HG02678 (cell line): ENCODE data around the gene SUPT6H.
"Not testable (repeated sequence)": the region's sequence is repeated elsewhere in the genome, so short reads cannot be mapped to it uniquely, and the experiment has no call there.

Experiments used
- ATAC-seq: cut with Tn5 transposase; IDR thresholded peaks from one replicate; pipeline ENCODE4 v1.9.1; 2021; ENCODE audit warnings: mild to moderate bottlenecking, moderate library complexity; ENCODE audit not compliant: unreplicated experiment

SUPT6H gene

DNA sequence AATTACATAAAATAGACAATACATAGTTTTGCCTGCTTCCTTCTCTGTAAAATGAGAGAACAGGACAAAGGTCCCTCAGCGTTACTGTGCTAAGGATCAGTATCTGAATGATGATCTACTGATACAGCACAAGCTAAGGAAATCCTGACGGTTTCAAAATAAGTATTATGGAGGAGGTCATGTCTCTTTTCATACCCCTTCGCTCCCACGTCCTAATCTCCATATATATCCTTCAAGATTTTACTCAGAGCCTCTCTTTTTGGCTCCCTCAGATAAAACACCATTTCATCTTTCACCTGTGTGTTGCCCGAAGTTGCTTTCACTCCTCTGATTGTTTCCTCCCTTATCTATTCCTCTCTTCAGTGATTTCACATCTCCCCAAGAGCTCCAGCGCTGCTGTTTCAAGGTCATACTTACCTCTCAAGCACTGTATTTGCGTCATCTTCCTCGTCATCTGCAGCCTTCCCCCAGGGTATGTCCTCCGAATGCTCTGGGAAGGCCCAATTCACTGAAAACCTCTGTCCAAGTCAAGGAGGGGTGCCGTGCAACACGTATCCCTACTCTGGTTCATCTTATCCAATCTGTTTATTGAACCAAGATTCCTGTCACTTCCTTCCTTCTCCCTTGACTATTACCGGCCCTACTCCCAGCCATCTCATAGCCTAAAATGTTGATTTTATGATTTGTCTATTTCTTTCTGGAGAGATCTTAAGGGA is 15.8 kb upstream of the SUPT6H start:
- ATAC-seq: no peak

DNA sequence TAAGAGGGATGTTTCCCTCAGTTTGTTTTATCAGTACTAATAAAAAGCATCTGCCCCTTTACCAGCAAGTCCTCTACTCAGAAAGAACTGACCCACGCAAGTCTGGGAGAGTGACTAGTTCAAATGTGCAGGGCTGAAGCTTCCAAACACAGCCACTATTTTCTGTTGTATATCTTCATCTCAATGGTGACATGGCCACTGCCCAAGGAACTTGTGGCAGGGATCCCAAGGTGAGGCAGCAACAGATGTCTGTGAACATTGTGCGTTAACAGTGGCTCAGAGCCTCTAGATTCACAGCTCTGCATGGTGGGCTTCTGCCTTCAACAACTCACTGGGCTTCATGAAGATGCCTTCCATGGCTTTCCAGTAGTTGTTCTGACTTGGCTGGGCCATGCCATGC is 13.3 kb upstream of the SUPT6H start:
- ATAC-seq: no peak

DNA sequence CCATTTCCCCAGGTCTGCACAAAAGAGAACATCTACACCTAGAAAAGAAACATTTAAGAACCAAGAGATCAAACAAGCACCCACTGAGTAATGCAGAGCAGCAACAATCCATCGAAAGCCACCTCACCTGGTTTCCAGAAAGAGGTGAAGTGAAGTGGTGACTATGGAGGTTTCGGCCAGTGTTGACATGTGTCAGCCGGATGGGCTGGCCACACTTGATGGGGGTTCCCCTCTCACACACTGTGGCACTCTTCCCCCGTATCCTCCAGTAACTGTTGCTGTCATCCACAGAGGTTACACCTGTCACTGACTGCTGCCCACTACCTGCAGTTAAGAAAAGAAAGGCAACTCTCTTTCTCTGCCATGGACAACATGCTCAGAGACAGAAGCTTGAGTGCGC is 6.8 kb upstream of the SUPT6H start:
- no peak for ATAC-seq

DNA sequence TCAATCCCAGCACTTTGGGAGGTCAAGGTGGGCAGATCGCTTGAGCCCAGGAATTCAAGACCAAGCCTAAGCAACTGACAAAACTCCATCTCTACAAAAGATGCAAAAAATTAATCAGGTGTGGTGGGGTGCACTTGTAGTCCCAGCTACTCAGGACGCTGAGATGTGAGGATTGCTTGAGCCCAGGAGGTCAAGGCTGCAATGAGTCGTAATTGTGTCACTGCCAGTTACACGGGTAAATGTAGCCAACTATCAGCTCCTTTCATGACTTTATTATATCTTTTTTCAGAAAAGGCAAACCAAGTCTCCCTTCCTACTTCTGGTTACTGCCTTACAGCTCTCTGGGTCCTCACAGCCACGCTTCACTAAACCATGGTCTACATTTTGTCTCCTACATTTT is 4.2 kb upstream of the SUPT6H start:
- no peak for ATAC-seq

DNA sequence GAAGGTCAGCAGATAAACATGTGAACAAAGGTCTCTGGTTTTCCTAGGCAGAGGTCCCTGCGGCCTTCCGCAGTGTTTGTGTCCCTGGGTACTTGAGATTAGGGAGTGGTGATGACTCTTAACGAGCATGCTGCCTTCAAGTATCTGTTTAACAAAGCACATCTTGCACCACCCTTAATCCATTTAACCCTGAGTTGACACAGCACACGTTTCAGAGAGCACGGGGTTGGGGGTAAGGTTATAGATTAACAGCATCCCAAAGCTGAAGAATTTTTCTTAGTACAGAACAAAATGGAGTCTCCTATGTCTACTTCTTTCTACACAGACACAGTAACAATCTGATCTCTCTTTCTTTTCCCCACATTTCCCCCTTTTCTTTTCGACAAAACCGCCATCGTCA is 3.7 kb upstream of the SUPT6H start:
- ATAC-seq: not testable (repeated sequence)

DNA sequence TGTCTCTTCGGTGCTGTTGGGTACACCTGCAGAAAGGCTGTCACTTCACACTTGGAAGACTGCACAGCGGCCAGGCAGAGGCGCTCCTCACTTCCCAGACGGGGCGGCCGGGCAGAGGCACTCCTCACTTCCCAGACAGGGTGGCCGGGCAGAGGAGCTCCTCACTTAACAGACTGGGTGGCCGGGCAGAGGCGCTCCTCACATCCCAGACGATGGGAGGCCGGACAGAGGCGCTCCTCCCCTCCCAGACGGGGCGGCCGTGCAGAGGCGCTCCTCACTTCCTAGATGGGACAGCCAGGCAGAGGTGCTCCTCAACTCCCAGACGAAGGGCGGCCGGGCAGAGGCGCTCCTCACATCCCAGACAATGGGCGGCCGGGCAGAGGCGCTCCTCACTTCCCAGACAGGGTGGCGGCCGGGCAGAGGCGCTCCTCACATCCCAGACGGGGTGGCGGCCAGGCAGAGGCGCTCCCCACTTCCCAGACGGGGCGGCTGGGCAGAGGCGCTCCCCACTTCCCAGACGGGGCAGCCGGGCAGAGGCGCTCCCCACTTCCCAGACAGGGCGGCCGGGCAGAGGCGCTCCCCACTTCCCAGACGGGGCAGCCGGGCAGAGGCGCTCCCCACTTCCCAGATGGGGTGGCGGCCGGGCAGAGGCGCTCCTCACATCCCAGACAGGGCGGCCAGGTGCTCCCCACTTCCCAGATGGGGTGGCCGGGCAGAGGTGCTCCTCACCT is 3.1 kb upstream of the SUPT6H start:
- ATAC-seq: not testable (repeated sequence)

DNA sequence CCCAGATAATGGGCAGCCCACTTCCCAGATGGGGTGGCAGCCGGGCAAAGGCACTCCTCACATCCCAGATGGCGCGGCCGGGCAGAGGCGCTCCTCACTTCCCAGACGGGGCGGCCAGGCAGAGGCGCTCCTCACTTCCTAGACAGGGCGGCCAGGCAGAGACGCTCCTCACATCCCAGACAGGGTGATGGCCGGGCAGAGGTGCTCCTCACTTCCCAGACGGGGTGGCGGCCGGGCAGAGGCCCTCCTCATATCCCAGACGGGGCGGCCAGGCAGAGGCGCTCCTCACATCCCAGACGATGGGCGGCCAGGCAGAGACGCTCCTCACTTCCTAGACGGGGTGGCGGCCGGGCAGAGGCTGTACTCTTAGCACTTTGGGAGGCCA is 2.5 kb upstream of the SUPT6H start:
- ATAC-seq: not testable (repeated sequence)

- no peak for ATAC-seq
Observed at GRCh38 chr17:28662527-28662829, 473 bp downstream of the SUPT6H start.

DNA sequence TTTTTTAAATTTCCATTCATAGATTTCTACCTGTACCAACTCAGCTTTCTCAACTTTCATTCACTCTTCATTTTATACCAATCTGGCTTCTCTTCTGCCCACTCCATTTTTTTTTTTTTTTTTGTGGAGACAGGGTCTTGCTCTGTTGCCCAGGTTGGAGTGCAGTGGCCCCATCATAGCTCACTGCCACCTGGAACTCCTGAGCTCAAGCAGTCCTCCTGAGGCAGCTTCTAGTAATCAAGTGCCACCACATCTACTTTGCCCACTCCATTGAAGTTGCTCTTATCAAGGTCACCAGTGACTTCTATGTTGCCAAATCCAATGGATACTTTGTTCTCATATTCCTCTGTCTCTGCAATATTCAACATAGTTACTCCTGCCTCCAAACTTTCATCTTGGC is 1.7 kb downstream of the SUPT6H start:
- ATAC-seq: no peak

GRCh38 chr17:28665994-28666393 is 4.0 kb downstream of the SUPT6H start:
- no peak for ATAC-seq

GRCh38 chr17:28667870-28668269 is 5.9 kb downstream of the SUPT6H start:
- ATAC-seq: no peak

DNA sequence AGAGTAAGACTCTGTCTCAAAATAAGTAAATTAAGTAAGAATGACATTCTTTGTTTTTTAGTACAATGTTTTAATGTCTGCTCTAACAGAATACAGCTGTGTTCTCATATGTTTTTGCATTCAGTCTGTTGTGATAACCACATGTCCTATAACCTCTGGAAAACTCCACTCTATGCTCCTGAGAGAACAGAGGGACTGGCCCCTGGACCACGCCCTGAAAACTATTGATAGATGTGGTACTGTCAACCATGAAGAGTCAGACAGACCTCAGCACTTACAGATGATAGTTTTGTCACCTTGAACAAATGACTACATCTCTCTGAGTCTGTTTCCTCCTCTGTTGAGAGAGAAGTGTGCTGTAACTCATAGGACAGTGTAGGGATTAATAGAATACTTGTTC is 7.9 kb downstream of the SUPT6H start:
- no peak for ATAC-seq

- ATAC-seq: no peak
Observed at GRCh38 chr17:28675490-28675889, 13.5 kb downstream of the SUPT6H start.

DNA sequence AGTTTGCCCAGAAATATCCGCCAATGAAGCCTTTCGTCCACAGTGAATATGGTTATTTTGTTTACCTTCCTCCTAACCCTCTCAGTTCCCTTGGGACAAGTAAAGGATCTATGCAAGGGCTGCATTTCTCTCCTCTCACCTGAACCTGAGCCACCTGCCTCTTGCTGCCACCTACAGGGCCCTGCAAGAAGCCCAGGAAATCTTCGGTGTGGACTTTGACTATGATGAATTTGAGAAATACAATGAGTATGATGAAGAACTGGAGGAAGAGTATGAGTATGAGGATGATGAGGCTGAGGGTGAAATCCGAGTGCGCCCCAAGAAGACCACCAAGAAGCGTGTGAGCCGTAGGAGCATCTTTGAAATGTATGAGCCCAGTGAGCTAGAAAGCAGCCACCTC is 14.0 kb downstream of the SUPT6H start:
- no peak for ATAC-seq

DNA sequence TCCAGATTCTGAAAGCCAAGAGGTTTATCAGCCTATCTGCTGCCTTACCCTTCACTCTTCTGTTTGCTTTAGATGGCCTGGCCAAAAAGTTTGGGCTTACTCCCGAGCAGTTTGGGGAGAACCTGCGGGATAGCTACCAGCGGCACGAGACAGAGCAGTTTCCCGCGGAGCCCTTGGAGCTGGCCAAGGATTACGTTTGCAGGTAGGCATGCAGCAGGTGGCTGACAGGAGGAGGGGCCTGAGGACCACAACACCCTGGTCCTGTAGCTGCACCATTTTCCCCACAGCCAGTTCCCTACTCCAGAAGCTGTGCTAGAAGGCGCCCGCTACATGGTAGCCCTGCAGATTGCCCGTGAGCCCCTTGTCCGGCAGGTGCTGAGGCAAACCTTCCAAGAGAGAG is 20.6 kb downstream of the SUPT6H start:
- no peak for ATAC-seq

DNA sequence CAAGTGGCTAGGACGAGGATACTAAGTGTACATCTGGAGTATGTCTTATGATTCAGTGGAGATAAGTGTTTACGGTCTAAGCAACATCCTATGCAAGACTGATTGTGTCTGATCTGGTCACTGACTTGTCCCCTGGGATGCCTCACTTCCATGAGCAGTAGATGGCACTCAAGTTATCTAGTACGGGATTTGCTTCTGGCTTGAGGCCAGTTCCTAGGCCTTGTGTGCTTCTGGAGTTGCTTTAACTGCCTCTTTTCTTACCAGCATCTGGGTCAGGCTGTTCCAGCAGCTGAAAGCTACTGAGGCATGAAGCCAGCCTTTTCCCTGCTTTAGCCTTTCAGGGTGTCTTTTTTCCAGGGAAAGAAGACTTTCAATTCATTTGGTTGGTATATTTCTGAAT is 23.0 kb downstream of the SUPT6H start:
- no peak for ATAC-seq

DNA sequence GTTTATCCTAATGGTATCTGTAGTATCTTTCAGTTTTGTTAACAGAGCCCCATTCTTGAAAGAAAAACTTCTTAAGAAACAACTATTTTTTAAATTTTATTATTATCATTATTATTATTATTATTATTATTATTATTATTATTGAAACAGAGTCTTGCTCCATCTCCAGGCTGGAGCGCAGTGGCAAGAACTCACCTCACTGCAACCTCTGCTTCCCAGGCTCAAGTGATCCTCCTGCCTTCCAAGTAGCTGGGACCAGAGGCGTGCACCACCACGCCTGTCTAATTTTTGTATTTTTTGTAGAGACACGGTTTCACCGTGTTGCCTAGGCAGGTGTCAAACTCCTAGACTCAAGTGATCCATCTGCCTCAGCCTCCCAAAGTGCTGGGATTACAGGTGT is 23.4 kb downstream of the SUPT6H start:
- no peak for ATAC-seq

DNA sequence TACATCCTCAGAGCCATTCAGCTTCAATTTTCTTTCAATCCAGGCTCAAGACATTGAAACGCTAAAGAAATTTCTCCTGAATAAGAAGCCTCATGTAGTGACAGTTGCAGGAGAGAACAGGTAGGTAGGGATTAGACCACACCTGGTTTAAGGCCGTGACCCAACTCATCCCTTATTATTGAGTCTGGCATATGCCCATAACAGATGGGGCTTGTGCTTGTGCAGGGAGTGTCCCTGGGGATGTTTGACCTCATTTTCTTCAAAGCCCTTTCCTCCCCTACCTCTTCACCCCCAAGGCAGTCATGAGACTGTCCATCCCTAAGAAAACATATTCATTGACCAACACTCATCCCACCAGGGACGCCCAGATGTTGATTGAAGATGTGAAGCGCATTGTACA is 24.3 kb downstream of the SUPT6H start:
- no peak for ATAC-seq

GRCh38 chr17:28688481-28688880 is 26.5 kb downstream of the SUPT6H start:
- no peak for ATAC-seq

DNA sequence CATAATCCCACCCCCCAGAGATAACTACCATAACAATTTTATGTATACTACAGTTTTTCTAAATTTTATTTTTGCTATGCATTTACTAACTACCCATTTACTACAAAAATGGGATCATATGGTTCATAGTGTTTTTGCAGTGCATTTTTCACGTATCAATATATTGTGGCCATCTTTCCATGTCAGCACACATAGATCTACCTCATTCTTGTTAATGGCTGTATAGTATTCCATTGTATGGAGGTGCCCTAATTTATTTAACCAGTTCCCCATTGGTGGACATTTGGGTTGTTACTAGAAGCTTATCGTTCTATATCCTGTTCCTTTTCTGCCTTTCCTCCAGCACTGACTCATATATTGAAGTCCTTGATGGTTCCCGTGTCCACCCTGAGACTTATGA is 27.0 kb downstream of the SUPT6H start:
- ATAC-seq: no peak

GRCh38 chr17:28693869-28694268 is 31.9 kb downstream of the SUPT6H start:
- ATAC-seq: no peak

DNA sequence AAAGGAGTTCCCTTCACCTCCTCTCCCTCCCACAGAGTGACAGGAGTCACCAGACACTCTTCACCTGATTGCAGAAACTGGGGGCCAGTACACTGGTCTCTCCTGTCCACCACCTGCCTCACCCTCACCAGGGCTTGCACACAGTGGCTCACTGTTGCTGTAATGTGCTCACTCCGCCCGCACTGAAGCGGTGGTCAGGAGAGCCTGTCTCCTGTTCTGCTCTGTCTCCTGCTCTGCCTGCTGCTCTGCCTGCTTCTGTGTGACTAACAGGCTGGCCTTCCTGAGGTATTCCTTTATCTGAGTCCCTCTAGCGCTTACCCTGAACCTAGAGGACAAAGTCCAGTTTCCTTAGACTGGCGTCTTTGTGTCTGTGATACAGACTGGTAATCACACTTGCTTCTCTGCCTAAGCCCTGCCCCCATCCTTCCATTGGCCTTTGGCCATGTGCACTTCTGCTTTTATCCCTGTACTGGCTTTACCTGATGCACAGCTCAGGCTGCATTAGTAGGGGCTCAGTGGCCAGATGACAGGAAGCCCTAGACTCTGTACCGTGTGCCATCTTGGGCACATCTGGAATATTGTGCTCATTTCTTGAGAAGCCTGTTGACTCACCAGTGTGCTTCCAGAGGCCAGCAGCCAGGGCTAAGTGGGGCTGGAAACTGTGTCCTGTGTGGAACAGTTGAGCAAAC is 36.4 kb downstream of the SUPT6H start:
- ATAC-seq: no peak
